ENCODE data around the gene CMYA5.
"Not testable (repeated sequence)": the region's sequence is repeated elsewhere in the genome, so short reads cannot be mapped to it uniquely, and the experiment has no call there.

Gene CMYA5

GRCh38 chr5:79689541-79690466, at the start of gene CMYA5:
Gene CMYA5, plus strand, starts transcription at chr5:79689836. Its CDS starts 72 bp downstream, at chr5:79689908.
- DNase-seq (ENCODE audit: low read depth in 1 of 2, low spot score in 1 of 2): no peak

- no peak for DNase-seq (ENCODE audit: low read depth in 1 of 2, low spot score in 1 of 2)
These were observed 49.0 kb upstream of the CMYA5 start for GRCh38 chr5:79640571-79641055.

GRCh38 chr5:79641414-79641813, 48.2 kb upstream of the CMYA5 start:
- DNase-seq (ENCODE audit: low read depth in 1 of 2, low spot score in 1 of 2): no peak

GRCh38 chr5:79642210-79642609, 47.4 kb upstream of the CMYA5 start:
- DNase-seq (ENCODE audit: low read depth in 1 of 2, low spot score in 1 of 2): no peak

GRCh38 chr5:79653843-79654242, 35.8 kb upstream of the CMYA5 start:
- DNase-seq (ENCODE audit: low read depth in 1 of 2, low spot score in 1 of 2): no peak

GRCh38 chr5:79663212-79663611, 26.4 kb upstream of the CMYA5 start:
- DNase-seq (ENCODE audit: low read depth in 1 of 2, low spot score in 1 of 2): no peak

GRCh38 chr5:79666758-79667157, 22.9 kb upstream of the CMYA5 start:
- no peak for DNase-seq (ENCODE audit: low read depth in 1 of 2, low spot score in 1 of 2)

GRCh38 chr5:79672392-79672791, 17.2 kb upstream of the CMYA5 start:
- DNase-seq (ENCODE audit: low read depth in 1 of 2, low spot score in 1 of 2): no peak

GRCh38 chr5:79676354-79676753, 13.3 kb upstream of the CMYA5 start:
- DNase-seq (ENCODE audit: low read depth in 1 of 2, low spot score in 1 of 2): not testable (repeated sequence)

GRCh38 chr5:79682102-79682501, 7.5 kb upstream of the CMYA5 start:
- not testable (repeated sequence) for DNase-seq (ENCODE audit: low read depth in 1 of 2, low spot score in 1 of 2)

GRCh38 chr5:79684782-79685181, 4.9 kb upstream of the CMYA5 start:
- no peak for DNase-seq (ENCODE audit: low read depth in 1 of 2, low spot score in 1 of 2)

GRCh38 chr5:79685627-79686026, 4.0 kb upstream of the CMYA5 start:
- no peak for DNase-seq (ENCODE audit: low read depth in 1 of 2, low spot score in 1 of 2)

GRCh38 chr5:79686799-79687198, 2.8 kb upstream of the CMYA5 start:
- DNase-seq (ENCODE audit: low read depth in 1 of 2, low spot score in 1 of 2): no peak

- DNase-seq (ENCODE audit: low read depth in 1 of 2, low spot score in 1 of 2): no peak
These were observed 1.7 kb upstream of the CMYA5 start for GRCh38 chr5:79687889-79688288.

- no peak for DNase-seq (ENCODE audit: low read depth in 1 of 2, low spot score in 1 of 2)
These were observed 1.4 kb downstream of the CMYA5 start for GRCh38 chr5:79691007-79691406.

GRCh38 chr5:79692596-79692995, 3.0 kb downstream of the CMYA5 start:
- no peak for DNase-seq (ENCODE audit: low read depth in 1 of 2, low spot score in 1 of 2)

- no peak for DNase-seq (ENCODE audit: low read depth in 1 of 2, low spot score in 1 of 2)
These were observed 4.5 kb downstream of the CMYA5 start for GRCh38 chr5:79694183-79694582.

GRCh38 chr5:79694652-79695051, 5.0 kb downstream of the CMYA5 start:
- DNase-seq (ENCODE audit: low read depth in 1 of 2, low spot score in 1 of 2): no peak

- no peak for DNase-seq (ENCODE audit: low read depth in 1 of 2, low spot score in 1 of 2)
These were observed 5.9 kb downstream of the CMYA5 start for GRCh38 chr5:79695526-79695925.

- DNase-seq (ENCODE audit: low read depth in 1 of 2, low spot score in 1 of 2): no peak
These were observed 7.9 kb downstream of the CMYA5 start for GRCh38 chr5:79697222-79698170.

- no peak for DNase-seq (ENCODE audit: low read depth in 1 of 2, low spot score in 1 of 2)
These were observed 10.2 kb downstream of the CMYA5 start for GRCh38 chr5:79699763-79700400.
